Breast epithelium (tissue), 4 donors: Measurements from ENCODE around the gene CDR2. TPM values are rescaled to one million over a fixed set of nuclear protein-coding genes. Genes with fewer than 3 reads are reported as not detected.

Experiments
- DNase-seq, 2 donors: peaks; one replicate each; pipeline ENCODE4 v3.0.0-alpha.2; 2019; ENCODE audit warnings: low spot score in 2 of 2
- H3K27ac ChIP-seq, 2 donors: fragments of 200-600 bp; sonication (generic) in 1 of 2; one replicate each; pipeline ENCODE4 v1.5.1; 2016 to 2019; ENCODE audit warnings: mild to moderate bottlenecking in 1 of 2
- H3K27me3 ChIP-seq, 2 donors: fragments of 200-600 bp; sonication (generic) in 1 of 2; one replicate each; pipeline versions ENCODE4 v1.5.1 to v1.6.0; 2017 to 2019; ENCODE audit warnings: control low read depth in 1 of 2, mild to moderate bottlenecking in 1 of 2
- H3K36me3 ChIP-seq: fragments of 200-600 bp; one replicate; pipeline ENCODE4 v1.5.1; 2019
- H3K4me1 ChIP-seq, 2 donors: fragments of 200-600 bp; sonication (generic); one replicate each; pipeline ENCODE4 v1.5.1; 2016 to 2019; ENCODE audit warnings: control low read depth in 1 of 2
- H3K4me3 ChIP-seq, 3 donors: fragments of 200-600 bp; sonication (generic); 1 replicate in 2 of 3; 2 replicates in 1 of 3; pipeline ENCODE4 v1.5.1; 2016 to 2019; ENCODE audit warnings: mild to moderate bottlenecking in 3 of 3, moderate library complexity in 2 of 3
- H3K9me3 ChIP-seq, 2 donors: fragments of 200-600 bp; sonication (generic) in 1 of 2; one replicate each; pipeline ENCODE4 v1.5.1; 2016 to 2019; ENCODE audit warnings: control low read depth in 1 of 2
- POLR2A ChIP-seq: fragments of 450-650 bp; IDR thresholded peaks from one replicate; pipeline ENCODE4 v1.6.1; 2016; ENCODE audit warnings: antibody characterized with exemption, mild to moderate bottlenecking, moderate library complexity
- POLR2AphosphoS5 ChIP-seq, 3 donors: sonication (generic); formaldehyde crosslinking; IDR thresholded peaks; one replicate each; pipeline ENCODE4 v1.6.1; 2017; ENCODE audit warnings: antibody characterized with exemption in 3 of 3
- intact Hi-C: fragments of 100-400 bp; cut with DNase I; formaldehyde crosslinking; loops from one replicate; pipeline ENCODE4 v1.15.1; 2023; ENCODE audit warnings: low total_unique reads
- total RNA-seq, 3 donors: library from RNA; depleted of rRNA; stranded (reverse); fragments of >200 nt; gene quantifications; one replicate each; pipeline ENCODE4 v1.1.0, GENCODE V29; 2016
- TF ChIP-seq, protein P1 (sequence below), 3 donors: fragments of 450-650 bp; IDR thresholded peaks; one replicate each; pipeline ENCODE4 v1.5.1; 2016 to 2017; ENCODE audit warnings: antibody characterized with exemption in 3 of 3, mild to moderate bottlenecking in 3 of 3, moderate library complexity in 3 of 3

Gene CDR2
- total RNA-seq, 3 donors from 2014 or later: 20.2 to 37.5 (median 26.9) TPM

DNA sequence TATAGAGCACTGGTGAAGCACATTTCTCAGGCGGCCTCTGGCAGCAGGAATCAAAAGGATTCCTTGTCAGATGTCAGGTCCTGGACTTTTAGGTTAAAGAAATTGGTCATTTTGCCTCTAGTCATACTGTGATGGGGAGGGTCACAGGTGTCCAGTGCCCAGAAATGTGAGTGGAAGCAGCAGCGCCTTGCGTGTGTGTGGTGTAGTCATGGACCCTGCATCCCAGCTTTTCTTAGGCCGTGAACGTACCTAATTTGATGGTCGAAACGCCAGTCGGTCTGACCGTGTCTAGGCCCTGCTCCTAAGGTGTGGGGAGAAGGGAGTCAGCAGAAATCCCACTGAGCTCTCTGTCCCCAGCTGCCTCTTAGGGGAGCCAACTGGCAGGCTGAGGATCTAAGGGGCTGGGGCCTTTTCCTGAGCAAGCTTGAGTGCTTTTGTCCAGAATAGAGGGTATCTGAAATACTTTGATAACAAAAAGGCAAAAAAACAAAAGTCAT lies 45.2 kb downstream of the CDR2 start:
- no peaks in the 10 kb centered on the region for H3K4me1 ChIP-seq
- H3K9me3 ChIP-seq: no peaks in the 10 kb centered on the region
- intact Hi-C loops: no loop called here
- TF ChIP-seq, protein P1, sequence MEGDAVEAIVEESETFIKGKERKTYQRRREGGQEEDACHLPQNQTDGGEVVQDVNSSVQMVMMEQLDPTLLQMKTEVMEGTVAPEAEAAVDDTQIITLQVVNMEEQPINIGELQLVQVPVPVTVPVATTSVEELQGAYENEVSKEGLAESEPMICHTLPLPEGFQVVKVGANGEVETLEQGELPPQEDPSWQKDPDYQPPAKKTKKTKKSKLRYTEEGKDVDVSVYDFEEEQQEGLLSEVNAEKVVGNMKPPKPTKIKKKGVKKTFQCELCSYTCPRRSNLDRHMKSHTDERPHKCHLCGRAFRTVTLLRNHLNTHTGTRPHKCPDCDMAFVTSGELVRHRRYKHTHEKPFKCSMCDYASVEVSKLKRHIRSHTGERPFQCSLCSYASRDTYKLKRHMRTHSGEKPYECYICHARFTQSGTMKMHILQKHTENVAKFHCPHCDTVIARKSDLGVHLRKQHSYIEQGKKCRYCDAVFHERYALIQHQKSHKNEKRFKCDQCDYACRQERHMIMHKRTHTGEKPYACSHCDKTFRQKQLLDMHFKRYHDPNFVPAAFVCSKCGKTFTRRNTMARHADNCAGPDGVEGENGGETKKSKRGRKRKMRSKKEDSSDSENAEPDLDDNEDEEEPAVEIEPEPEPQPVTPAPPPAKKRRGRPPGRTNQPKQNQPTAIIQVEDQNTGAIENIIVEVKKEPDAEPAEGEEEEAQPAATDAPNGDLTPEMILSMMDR (IDR thresholded peaks at IDR 0.05): no peak
- no peak for TF ChIP-seq POLR2AphosphoS5 (IDR thresholded peaks at IDR 0.05)
- TF ChIP-seq POLR2A: no peak
- no peaks in the 10 kb centered on the region for H3K27me3 ChIP-seq
- no peak for DNase-seq
- no peak overlapping the region for H3K4me3 ChIP-seq
- H3K27ac ChIP-seq: no peak overlapping the region
- no peaks in the 10 kb centered on the region for H3K36me3 ChIP-seq

DNA sequence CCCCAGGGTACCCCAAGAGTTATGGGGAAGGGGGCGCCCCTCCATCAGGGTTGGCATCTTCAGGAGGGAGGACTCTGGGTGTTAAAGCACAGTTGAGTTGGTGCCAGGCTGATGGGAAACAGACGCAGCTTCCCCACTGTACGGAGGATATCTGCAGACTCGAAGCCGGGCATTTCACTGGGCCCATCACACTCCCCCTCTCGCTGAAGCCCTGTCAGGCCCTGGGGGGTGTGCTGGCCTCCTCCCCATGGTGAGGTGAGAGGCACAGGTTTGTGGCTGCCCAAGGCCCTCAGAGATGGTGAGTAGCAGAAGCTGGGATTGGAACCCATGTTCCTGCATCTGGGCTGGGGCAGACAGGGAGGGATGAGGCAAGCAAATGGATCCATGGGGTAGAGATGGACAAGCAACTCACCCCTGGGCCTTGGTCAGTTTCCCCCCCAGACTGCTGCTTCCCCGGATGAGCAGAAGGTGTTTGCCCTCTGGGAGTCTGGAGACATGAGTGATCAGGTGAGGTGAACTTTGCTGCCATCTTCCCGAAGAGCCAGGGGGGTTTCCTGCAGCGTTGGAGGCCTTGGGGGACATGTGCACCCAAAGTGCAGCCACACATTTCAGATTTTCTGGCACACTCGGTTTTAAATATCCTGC lies 46.2 kb downstream of the CDR2 start:
- TF ChIP-seq, protein P1 (IDR thresholded peaks at IDR 0.05): no peak
- TF ChIP-seq POLR2AphosphoS5 (IDR thresholded peaks at IDR 0.05) (no peak), POLR2A (no peak)
- no peaks in the 10 kb centered on the region for H3K27me3 ChIP-seq
- H3K4me1 ChIP-seq: no peaks in the 10 kb centered on the region
- H3K9me3 ChIP-seq: no peaks in the 10 kb centered on the region
- no peaks in the 10 kb centered on the region for H3K36me3 ChIP-seq
- DNase-seq: no peak
- no peak overlapping the region for H3K4me3 ChIP-seq
- no peak overlapping the region for H3K27ac ChIP-seq
- intact Hi-C loops: no loop called here

DNA sequence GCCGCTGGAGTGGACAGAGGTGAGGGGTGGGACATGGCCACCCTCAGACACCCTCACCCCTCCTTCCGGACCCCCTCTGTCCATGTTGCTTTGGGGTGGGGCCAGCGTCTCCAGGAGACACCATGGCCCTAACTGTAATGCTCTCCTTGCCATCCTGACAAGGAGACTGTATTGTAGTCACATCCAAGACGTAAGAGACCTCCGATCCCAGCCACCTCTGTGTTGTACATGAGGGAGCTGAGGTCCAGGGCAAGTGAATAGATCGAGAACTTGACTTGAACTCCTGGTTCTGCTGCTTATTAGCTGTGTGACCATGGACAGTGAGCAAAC lies 47.0 kb downstream of the CDR2 start:
- TF ChIP-seq, protein P1 (IDR thresholded peaks at IDR 0.05): no peak
- TF ChIP-seq POLR2AphosphoS5 (IDR thresholded peaks at IDR 0.05): no peak
- no peak for TF ChIP-seq POLR2A
- no peak for DNase-seq
- Histone ChIP-seq H3K4me1 (no peaks in the 10 kb centered on the region), H3K27me3 (no peaks in the 10 kb centered on the region), H3K4me3 (no peak overlapping the region), H3K36me3 (no peaks in the 10 kb centered on the region), H3K27ac (no peak overlapping the region), H3K9me3 (no peaks in the 10 kb centered on the region)
- intact Hi-C loops: no loop called here

DNA sequence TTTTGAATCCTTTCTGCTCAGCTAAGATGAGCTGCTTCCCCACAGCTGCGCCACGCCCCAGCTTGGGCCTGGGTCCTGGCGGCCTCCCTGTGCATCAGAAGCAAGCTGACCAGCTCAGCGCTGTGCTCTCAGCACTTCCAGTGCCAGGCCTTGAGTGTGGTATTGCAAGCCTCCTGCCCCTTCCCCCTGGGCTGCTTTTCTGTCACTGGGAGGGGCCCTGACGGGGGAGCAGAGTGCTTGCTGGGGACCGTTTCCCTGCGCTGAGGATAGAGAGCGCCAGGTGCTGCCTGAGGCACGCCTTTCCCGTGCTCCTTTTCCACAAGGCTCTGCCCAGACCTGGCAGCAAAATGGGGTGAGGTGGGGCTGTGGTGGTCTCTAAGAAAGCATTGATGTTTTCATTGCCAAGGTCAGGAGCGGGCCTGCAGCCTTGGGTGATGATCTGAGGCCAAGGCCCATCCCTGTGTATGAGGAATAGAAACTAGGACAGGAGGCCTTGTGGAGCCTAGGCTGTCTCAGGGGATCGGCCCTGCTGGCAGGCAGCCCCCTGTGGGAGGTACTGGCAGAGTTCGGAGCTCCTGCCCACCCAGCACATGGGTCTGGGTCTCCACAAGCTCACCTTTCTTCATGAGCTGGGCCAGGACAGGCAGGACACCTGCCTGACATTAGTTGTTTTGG lies 47.5 kb downstream of the CDR2 start:
- Histone ChIP-seq H3K4me3 (no peak overlapping the region), H3K36me3 (no peaks in the 10 kb centered on the region), H3K27me3 (no peaks in the 10 kb centered on the region), H3K9me3 (no peaks in the 10 kb centered on the region), H3K27ac (no peak overlapping the region), H3K4me1 (no peaks in the 10 kb centered on the region)
- DNase-seq: no peak
- TF ChIP-seq POLR2AphosphoS5 (IDR thresholded peaks at IDR 0.05) (no peak), POLR2A (no peak)
- TF ChIP-seq, protein P1 (IDR thresholded peaks at IDR 0.05): no peak
- intact Hi-C loops: no loop called here

DNA sequence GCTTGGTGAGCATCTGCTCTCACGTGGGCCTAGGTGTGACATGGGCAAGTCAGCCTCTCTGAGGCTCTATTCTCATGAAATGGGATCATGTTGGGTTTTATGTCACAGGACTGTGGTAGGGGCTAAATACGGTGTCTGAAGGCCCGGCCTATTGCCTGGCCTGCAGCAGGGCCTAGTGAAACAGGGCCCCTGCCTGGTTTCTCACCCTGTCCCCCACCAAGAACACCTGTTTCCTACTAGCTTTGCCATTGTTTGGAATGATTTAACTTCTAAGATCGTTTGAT lies 48.1 kb downstream of the CDR2 start:
- Histone ChIP-seq H3K27me3 (no peaks in the 10 kb centered on the region), H3K27ac (no peak overlapping the region), H3K9me3 (no peaks in the 10 kb centered on the region), H3K36me3 (no peaks in the 10 kb centered on the region), H3K4me1 (no peaks in the 10 kb centered on the region), H3K4me3 (no peak overlapping the region)
- no peak for DNase-seq
- TF ChIP-seq POLR2A (no peak), POLR2AphosphoS5 (IDR thresholded peaks at IDR 0.05) (no peak)
- TF ChIP-seq, protein P1 (IDR thresholded peaks at IDR 0.05): no peak
- intact Hi-C loops: no loop called here
